Fibroblast of skin of back (primary cell): ENCODE measurements around the gene RBPJ.

ENCODE experiments used
- DNase-seq: peaks from one replicate; pipeline ENCODE4 v3.0.0-alpha.2; 2013

RBPJ gene

GRCh38 chr4:26463386-26463785 lies 142.6 kb downstream of the RBPJ start:
- no peak for DNase-seq

GRCh38 chr4:26464420-26465095 lies 143.7 kb downstream of the RBPJ start:
- no peak for DNase-seq

GRCh38 chr4:26466578-26467270 lies 145.9 kb downstream of the RBPJ start:
- no peak for DNase-seq

- DNase-seq: no peak
Observed at GRCh38 chr4:26467724-26468123, 146.9 kb downstream of the RBPJ start.

GRCh38 chr4:26468283-26468949 lies 147.6 kb downstream of the RBPJ start:
- no peak for DNase-seq

- no peak for DNase-seq
Observed at GRCh38 chr4:26468977-26469376, 148.2 kb downstream of the RBPJ start.

- DNase-seq: no peak
Observed at GRCh38 chr4:26471890-26472289, 151.1 kb downstream of the RBPJ start.

GRCh38 chr4:26473893-26474292 lies 153.1 kb downstream of the RBPJ start:
- DNase-seq: no peak

- no peak for DNase-seq
Observed at GRCh38 chr4:26474551-26474950, 153.7 kb downstream of the RBPJ start.

GRCh38 chr4:26475716-26476115 lies 154.9 kb downstream of the RBPJ start:
- DNase-seq: no peak

GRCh38 chr4:26476545-26476944 lies 155.7 kb downstream of the RBPJ start:
- no peak for DNase-seq

GRCh38 chr4:26478330-26478729 lies 157.5 kb downstream of the RBPJ start:
- DNase-seq: no peak

- no peak for DNase-seq
Observed at GRCh38 chr4:26482508-26483462, 162.0 kb downstream of the RBPJ start.

GRCh38 chr4:26484032-26484515 lies 163.3 kb downstream of the RBPJ start:
- no peak for DNase-seq

GRCh38 chr4:26484516-26484915 lies 163.7 kb downstream of the RBPJ start:
- DNase-seq: no peak
